Astrocyte (in vitro differentiated cells and primary cell): Measurements from ENCODE around the gene KRT77. TPM values are rescaled to one million over a fixed set of nuclear protein-coding genes. Genes with fewer than 3 reads are reported as not detected.

ENCODE experiments used
- DNase-seq: peaks from one replicate; pipeline ENCODE4 v3.0.0-alpha.2; 2010; ENCODE audit warnings: low read depth
- FAIRE-seq: peaks from 2 replicates; lab custom pipeline; 2011; peaks lifted over from hg19 to GRCh38; lab: Jason Lieb, UNC
- H2AFZ ChIP-seq: 2 replicates; pipeline ENCODE4 v1.6.0; 2012; ENCODE audit warnings: low read depth, low read length, inconsistent platforms
- H3K27ac ChIP-seq: 2 replicates; pipeline ENCODE4 v1.5.1; 2011; ENCODE audit warnings: low read depth, low read length, inconsistent platforms
- H3K27me3 ChIP-seq: 2 replicates; pipeline ENCODE4 v1.6.0; 2011; ENCODE audit warnings: low read length, inconsistent platforms; ENCODE audit not compliant: insufficient read depth
- H3K36me3 ChIP-seq: 2 replicates; pipeline ENCODE4 v1.5.1; 2011; ENCODE audit warnings: low read length, inconsistent platforms; ENCODE audit not compliant: insufficient read depth
- H3K4me1 ChIP-seq: 2 replicates; pipeline ENCODE4 v1.5.1; 2011; ENCODE audit warnings: low read length, inconsistent platforms; ENCODE audit not compliant: insufficient read depth
- H3K4me2 ChIP-seq: 2 replicates; pipeline ENCODE4 v1.6.0; 2012; ENCODE audit warnings: low read length, inconsistent platforms
- H3K4me3 ChIP-seq: 2 replicates; pipeline ENCODE4 v1.5.1; 2011; ENCODE audit warnings: low read depth, mild to moderate bottlenecking, low read length, inconsistent platforms; ENCODE audit not compliant: insufficient read depth
- H3K79me2 ChIP-seq: 2 replicates; pipeline ENCODE4 v1.6.0; 2012; ENCODE audit warnings: mild to moderate bottlenecking, low read length, inconsistent platforms; ENCODE audit not compliant: insufficient read depth
- H3K9ac ChIP-seq: 2 replicates; pipeline ENCODE4 v1.6.0; 2012; ENCODE audit warnings: mild to moderate bottlenecking, low read length, inconsistent platforms
- H3K9me3 ChIP-seq: 2 replicates; pipeline ENCODE4 v1.5.1; 2012; ENCODE audit warnings: low read depth, mild to moderate bottlenecking, low read length, inconsistent platforms; ENCODE audit not compliant: insufficient read depth
- H4K20me1 ChIP-seq: 2 replicates; pipeline ENCODE4 v1.6.0; 2012; ENCODE audit warnings: low read length, inconsistent platforms; ENCODE audit not compliant: insufficient read depth
- H3K27ac Mint-ChIP-seq: one replicate; pipeline ENCODE4 v1.8.0; 2021; ENCODE audit warnings: mild to moderate bottlenecking, mixed read lengths; ENCODE audit not compliant: unreplicated experiment
- H3K27me3 Mint-ChIP-seq: one replicate; pipeline ENCODE4 v1.8.0; 2021; ENCODE audit warnings: low read depth, mixed read lengths; ENCODE audit not compliant: unreplicated experiment
- H3K36me3 Mint-ChIP-seq: one replicate; pipeline ENCODE4 v1.8.0; 2021; ENCODE audit warnings: low read depth, mixed read lengths; ENCODE audit not compliant: unreplicated experiment
- H3K4me1 Mint-ChIP-seq: one replicate; pipeline ENCODE4 v1.8.0; 2021; ENCODE audit warnings: low read depth, mixed read lengths; ENCODE audit not compliant: unreplicated experiment
- H3K4me3 Mint-ChIP-seq: one replicate; pipeline ENCODE4 v1.8.0; 2021; ENCODE audit warnings: mild to moderate bottlenecking, moderate library complexity, mixed read lengths; ENCODE audit not compliant: unreplicated experiment
- H3K9me3 Mint-ChIP-seq: one replicate; pipeline ENCODE4 v1.8.0; 2021; ENCODE audit warnings: mild to moderate bottlenecking, mixed read lengths; ENCODE audit not compliant: unreplicated experiment
- CTCF ChIP-seq: IDR thresholded peaks from 2 replicates; pipeline ENCODE4 v1.5.1; 2011; ENCODE audit warnings: low read depth, mild to moderate bottlenecking, inconsistent platforms, low read length, moderate library complexity; ENCODE audit not compliant: insufficient read depth
- EZH2 ChIP-seq: IDR thresholded peaks from 2 replicates; pipeline ENCODE4 v1.6.1; 2012; ENCODE audit warnings: mild to moderate bottlenecking, low read length, inconsistent platforms; ENCODE audit not compliant: insufficient read depth
- total RNA-seq: library from RNA; stranded (reverse); gene quantifications from 2 replicates; pipeline ENCODE4 v1.2.1, GENCODE V29; 2021

KRT77 gene
- total RNA-seq, 1 donor from 2014 or later = not detected

GRCh38 chr12:52720365-52720886, 17.1 kb upstream of the KRT77 start:
- no peaks in the 10 kb centered on the region for H3K4me1 Mint-ChIP-seq
- Histone ChIP-seq H3K79me2 (no peaks in the 10 kb centered on the region), H3K9me3 (no peaks in the 10 kb centered on the region), H3K4me3 (no peak overlapping the region), H3K27me3 (peaks cover 18% of the 10 kb centered on the region), H4K20me1 (no peaks in the 10 kb centered on the region), H3K9ac (no peak overlapping the region), H3K36me3 (no peaks in the 10 kb centered on the region), H3K4me1 (no peaks in the 10 kb centered on the region), H2AFZ (no peak overlapping the region), H3K4me2 (no peak overlapping the region), H3K27ac (no peak overlapping the region)
- DNase-seq (no peak), FAIRE-seq (no peak)
- no peak overlapping the region for H3K27ac Mint-ChIP-seq
- peaks cover 3% of the 10 kb centered on the region for H3K36me3 Mint-ChIP-seq
- H3K9me3 Mint-ChIP-seq = peaks cover 10% of the 10 kb centered on the region
- H3K4me3 Mint-ChIP-seq = no peak overlapping the region
- TF ChIP-seq CTCF (no peak), EZH2 (no peak)
- peaks cover 82% of the 10 kb centered on the region for H3K27me3 Mint-ChIP-seq

DNA sequence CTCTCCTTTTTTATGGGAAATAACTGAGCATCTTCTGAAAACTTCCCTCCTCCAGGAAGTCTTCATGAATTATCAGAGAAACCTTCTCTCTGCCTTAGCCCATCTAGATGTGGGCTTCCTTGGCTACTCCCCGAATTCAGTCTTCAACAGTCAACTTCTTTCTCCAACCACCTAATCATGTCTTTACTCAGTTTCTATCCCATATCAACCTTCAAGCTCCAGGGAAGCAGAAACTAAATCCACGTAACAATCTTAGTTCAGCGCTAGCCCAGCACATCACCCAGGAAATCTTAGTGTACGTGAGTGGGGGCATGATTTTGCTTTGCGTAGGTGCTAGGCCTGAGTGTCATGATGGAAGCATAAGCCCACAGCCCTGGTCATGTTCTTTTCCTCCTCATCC, 12.7 kb upstream of the KRT77 start:
- H3K27me3 Mint-ChIP-seq = peaks cover 79% of the 10 kb centered on the region
- peaks cover 39% of the 10 kb centered on the region for H3K27me3 ChIP-seq
- H3K9ac ChIP-seq = no peak overlapping the region
- FAIRE-seq (no peak), DNase-seq (no peak)
- no peak overlapping the region for H2AFZ ChIP-seq
- peaks cover 1% of the 10 kb centered on the region for H3K9me3 Mint-ChIP-seq
- no peaks in the 10 kb centered on the region for H3K9me3 ChIP-seq
- H3K27ac Mint-ChIP-seq = no peak overlapping the region
- H3K36me3 Mint-ChIP-seq = no peaks in the 10 kb centered on the region
- H4K20me1 ChIP-seq = no peaks in the 10 kb centered on the region
- H3K4me3 ChIP-seq = no peak overlapping the region
- peaks cover 3% of the 10 kb centered on the region for H3K4me1 Mint-ChIP-seq
- TF ChIP-seq EZH2 = no peak
- TF ChIP-seq CTCF = no peak
- no peak overlapping the region for H3K4me2 ChIP-seq
- H3K4me3 Mint-ChIP-seq = no peak overlapping the region
- no peaks in the 10 kb centered on the region for H3K4me1 ChIP-seq
- no peak overlapping the region for H3K27ac ChIP-seq
- no peaks in the 10 kb centered on the region for H3K79me2 ChIP-seq
- no peaks in the 10 kb centered on the region for H3K36me3 ChIP-seq

DNA sequence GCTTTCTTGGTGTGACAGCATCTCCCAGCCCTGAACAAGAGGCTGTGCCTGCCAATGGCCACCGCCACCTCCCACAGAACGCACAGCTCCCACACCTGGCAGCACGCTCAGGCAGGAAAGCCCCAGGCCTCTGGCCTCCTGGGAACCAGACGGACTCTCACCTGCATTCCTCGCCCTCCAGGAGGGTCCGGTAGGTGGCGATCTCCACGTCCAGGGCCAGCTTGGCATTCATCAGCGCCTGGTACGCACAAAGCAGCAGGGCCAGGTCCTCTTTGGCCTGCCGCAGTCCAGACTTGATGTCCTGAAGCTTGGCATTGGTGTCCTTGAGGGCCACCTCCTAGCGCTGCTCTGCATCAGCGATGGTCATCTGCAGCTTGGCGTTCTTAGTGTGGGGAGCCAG, 12.1 kb upstream of the KRT77 start:
- TF ChIP-seq EZH2 (no peak), CTCF (no peak)
- peaks cover 3% of the 10 kb centered on the region for H3K4me1 Mint-ChIP-seq
- FAIRE-seq (no peak), DNase-seq (no peak)
- H3K36me3 Mint-ChIP-seq = no peaks in the 10 kb centered on the region
- H4K20me1 ChIP-seq = no peaks in the 10 kb centered on the region
- no peaks in the 10 kb centered on the region for H3K9me3 Mint-ChIP-seq
- H2AFZ ChIP-seq = no peak overlapping the region
- H3K4me3 Mint-ChIP-seq = no peak overlapping the region
- no peaks in the 10 kb centered on the region for H3K36me3 ChIP-seq
- no peaks in the 10 kb centered on the region for H3K9me3 ChIP-seq
- H3K27me3 ChIP-seq = peaks cover 39% of the 10 kb centered on the region
- no peak overlapping the region for H3K27ac ChIP-seq
- H3K27me3 Mint-ChIP-seq = peaks cover 77% of the 10 kb centered on the region
- no peak overlapping the region for H3K4me3 ChIP-seq
- H3K9ac ChIP-seq = no peak overlapping the region
- H3K79me2 ChIP-seq = no peaks in the 10 kb centered on the region
- H3K27ac Mint-ChIP-seq = no peak overlapping the region
- H3K4me2 ChIP-seq = no peak overlapping the region
- no peaks in the 10 kb centered on the region for H3K4me1 ChIP-seq
